Measurements from ENCODE around the gene SLC8A1.

GRCh38 chr2:40466332-40466906 lies 14.5 kb upstream of the SLC8A1 start:
- TF ChIP-seq RCOR1 (conservative IDR thresholded peaks at IDR 0.05; ENCODE audit: low read depth, low read length): no peak
- TF ChIP-seq CTCF (IDR thresholded peaks at IDR 0.05 in 2 of 3, conservative IDR thresholded peaks at IDR 0.05 in 1 of 3; ENCODE audit: control insufficient read depth in 2 of 3, extremely low read depth in 1 of 3, insufficient read depth in 1 of 3, low read depth in 3 of 3, low read length in 3 of 3): no peak
- TF ChIP-seq SRF (IDR thresholded peaks at IDR 0.05; ENCODE audit: low read depth in 2 of 2, low read length in 2 of 2): no peak
- TF ChIP-seq BMI1 (IDR thresholded peaks at IDR 0.05; ENCODE audit: borderline replicate concordance): no peak

Measured in GM12878 (cell line).